ENCODE results near the gene CERS2. TPM values are rescaled to one million over a fixed set of nuclear protein-coding genes. Genes with fewer than 3 reads are reported as not detected.

CERS2 gene
- total and polyA plus RNA-seq, 4 donors, result 212 to 346 (median 278) TPM

DNA sequence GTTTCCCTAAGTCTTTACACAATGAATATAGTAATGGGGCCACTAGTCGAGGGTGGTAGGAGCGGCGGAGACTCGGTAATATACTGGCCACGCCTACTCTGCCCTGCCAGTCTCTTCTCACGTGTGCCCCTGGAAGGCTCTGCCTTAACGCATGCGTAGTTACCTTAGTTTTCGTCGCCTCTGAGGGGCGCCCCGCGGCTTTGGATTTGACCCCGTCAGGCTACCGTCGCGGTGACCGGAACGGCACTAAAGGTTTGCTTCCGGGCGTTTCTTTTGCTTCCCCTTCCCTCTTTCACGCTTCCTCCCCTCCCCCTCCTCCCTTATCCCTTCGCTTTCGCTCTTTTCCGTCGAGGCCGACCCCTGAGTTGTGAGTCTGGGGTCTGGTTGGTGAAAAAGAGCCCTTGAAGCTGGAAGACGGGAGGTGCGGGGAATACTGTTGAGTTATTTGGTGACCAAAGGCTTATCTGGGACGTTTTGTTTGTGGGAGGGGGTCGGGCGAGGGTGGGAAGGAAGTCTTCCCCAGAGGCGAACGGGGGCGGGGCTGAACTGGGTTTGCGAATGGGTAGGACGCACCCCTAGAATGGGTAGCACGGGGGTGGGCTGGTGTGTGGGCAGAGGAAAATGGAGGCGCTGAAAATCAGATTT, 48.4 kb downstream of the CERS2 start, which contains the start of gene SETDB1:
Gene SETDB1, plus strand, starts transcription at position 267 of the 645 bp plus-strand sequence. CDS start 1,352 bp downstream, outside the sequence.
- H3K27ac ChIP-seq (ENCODE audit: low read depth in 1 of 2, low read length in 2 of 2), result peak within 1 kb of the TSS; percentile 54 to 75
- H3K9ac ChIP-seq (ENCODE audit: low read depth in 1 of 2, low read length in 2 of 2), result peak within 1 kb of the TSS; percentile 57 to 74
- H3K36me3 ChIP-seq (ENCODE audit: control insufficient read depth in 4 of 4, insufficient read depth in 3 of 4, low read depth in 1 of 4, low read length in 3 of 4), result peaks cover 7 to 25% (median 19%) of the 10 kb centered on the region in 4 donors
- DNase-seq (ENCODE audit: low spot score), result peak; percentile 87
- TF ChIP-seq EGR1 (IDR thresholded peaks at IDR 0.05; ENCODE audit: low read depth in 2 of 2), result peak; percentile 88 to 95
- TF ChIP-seq HNF4G (IDR thresholded peaks at IDR 0.05), result no peak
- TF ChIP-seq, protein P1, sequence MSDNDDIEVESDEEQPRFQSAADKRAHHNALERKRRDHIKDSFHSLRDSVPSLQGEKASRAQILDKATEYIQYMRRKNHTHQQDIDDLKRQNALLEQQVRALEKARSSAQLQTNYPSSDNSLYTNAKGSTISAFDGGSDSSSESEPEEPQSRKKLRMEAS (IDR thresholded peaks at IDR 0.05), result peak; percentile 97
- no peak for TF ChIP-seq FOXA2 (IDR thresholded peaks at IDR 0.05)
- no peak for TF ChIP-seq FOXA1 (IDR thresholded peaks at IDR 0.05)
- TF ChIP-seq, protein P2, sequence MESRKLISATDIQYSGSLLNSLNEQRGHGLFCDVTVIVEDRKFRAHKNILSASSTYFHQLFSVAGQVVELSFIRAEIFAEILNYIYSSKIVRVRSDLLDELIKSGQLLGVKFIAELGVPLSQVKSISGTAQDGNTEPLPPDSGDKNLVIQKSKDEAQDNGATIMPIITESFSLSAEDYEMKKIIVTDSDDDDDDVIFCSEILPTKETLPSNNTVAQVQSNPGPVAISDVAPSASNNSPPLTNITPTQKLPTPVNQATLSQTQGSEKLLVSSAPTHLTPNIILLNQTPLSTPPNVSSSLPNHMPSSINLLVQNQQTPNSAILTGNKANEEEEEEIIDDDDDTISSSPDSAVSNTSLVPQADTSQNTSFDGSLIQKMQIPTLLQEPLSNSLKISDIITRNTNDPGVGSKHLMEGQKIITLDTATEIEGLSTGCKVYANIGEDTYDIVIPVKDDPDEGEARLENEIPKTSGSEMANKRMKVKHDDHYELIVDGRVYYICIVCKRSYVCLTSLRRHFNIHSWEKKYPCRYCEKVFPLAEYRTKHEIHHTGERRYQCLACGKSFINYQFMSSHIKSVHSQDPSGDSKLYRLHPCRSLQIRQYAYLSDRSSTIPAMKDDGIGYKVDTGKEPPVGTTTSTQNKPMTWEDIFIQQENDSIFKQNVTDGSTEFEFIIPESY (IDR thresholded peaks at IDR 0.05), result peak; percentile 96
- TF ChIP-seq, protein P3, sequence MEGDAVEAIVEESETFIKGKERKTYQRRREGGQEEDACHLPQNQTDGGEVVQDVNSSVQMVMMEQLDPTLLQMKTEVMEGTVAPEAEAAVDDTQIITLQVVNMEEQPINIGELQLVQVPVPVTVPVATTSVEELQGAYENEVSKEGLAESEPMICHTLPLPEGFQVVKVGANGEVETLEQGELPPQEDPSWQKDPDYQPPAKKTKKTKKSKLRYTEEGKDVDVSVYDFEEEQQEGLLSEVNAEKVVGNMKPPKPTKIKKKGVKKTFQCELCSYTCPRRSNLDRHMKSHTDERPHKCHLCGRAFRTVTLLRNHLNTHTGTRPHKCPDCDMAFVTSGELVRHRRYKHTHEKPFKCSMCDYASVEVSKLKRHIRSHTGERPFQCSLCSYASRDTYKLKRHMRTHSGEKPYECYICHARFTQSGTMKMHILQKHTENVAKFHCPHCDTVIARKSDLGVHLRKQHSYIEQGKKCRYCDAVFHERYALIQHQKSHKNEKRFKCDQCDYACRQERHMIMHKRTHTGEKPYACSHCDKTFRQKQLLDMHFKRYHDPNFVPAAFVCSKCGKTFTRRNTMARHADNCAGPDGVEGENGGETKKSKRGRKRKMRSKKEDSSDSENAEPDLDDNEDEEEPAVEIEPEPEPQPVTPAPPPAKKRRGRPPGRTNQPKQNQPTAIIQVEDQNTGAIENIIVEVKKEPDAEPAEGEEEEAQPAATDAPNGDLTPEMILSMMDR (IDR thresholded peaks at IDR 0.05; ENCODE audit: low read depth, low read length, missing input control), result no peak
- peak; percentile 80 to 96 for TF ChIP-seq GABPA (IDR thresholded peaks at IDR 0.05 in 1 of 2, conservative IDR thresholded peaks at IDR 0.05 in 1 of 2)
- peak; percentile 93 for TF ChIP-seq YY1 (IDR thresholded peaks at IDR 0.05)
- peak; percentile 52 to 54 for TF ChIP-seq RAD21 (IDR thresholded peaks at IDR 0.05)
- TF ChIP-seq RXRA (IDR thresholded peaks at IDR 0.05), result peak; percentile 80 to 82
- TF ChIP-seq HNF4A (conservative IDR thresholded peaks at IDR 0.05), result peak; percentile 58 to 62
- peak; percentile 72 for TF ChIP-seq SP1 (IDR thresholded peaks at IDR 0.05)
- peak in 1 of 2 donors; percentile 2 for TF ChIP-seq JUND (IDR thresholded peaks at IDR 0.05)
- peak; percentile 68 for TF ChIP-seq NR2F2 (IDR thresholded peaks at IDR 0.05)
- no peak for TF ChIP-seq TAF1 (conservative IDR thresholded peaks at IDR 0.05)
- TF ChIP-seq, protein P4, sequence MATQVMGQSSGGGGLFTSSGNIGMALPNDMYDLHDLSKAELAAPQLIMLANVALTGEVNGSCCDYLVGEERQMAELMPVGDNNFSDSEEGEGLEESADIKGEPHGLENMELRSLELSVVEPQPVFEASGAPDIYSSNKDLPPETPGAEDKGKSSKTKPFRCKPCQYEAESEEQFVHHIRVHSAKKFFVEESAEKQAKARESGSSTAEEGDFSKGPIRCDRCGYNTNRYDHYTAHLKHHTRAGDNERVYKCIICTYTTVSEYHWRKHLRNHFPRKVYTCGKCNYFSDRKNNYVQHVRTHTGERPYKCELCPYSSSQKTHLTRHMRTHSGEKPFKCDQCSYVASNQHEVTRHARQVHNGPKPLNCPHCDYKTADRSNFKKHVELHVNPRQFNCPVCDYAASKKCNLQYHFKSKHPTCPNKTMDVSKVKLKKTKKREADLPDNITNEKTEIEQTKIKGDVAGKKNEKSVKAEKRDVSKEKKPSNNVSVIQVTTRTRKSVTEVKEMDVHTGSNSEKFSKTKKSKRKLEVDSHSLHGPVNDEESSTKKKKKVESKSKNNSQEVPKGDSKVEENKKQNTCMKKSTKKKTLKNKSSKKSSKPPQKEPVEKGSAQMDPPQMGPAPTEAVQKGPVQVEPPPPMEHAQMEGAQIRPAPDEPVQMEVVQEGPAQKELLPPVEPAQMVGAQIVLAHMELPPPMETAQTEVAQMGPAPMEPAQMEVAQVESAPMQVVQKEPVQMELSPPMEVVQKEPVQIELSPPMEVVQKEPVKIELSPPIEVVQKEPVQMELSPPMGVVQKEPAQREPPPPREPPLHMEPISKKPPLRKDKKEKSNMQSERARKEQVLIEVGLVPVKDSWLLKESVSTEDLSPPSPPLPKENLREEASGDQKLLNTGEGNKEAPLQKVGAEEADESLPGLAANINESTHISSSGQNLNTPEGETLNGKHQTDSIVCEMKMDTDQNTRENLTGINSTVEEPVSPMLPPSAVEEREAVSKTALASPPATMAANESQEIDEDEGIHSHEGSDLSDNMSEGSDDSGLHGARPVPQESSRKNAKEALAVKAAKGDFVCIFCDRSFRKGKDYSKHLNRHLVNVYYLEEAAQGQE (IDR thresholded peaks at IDR 0.05), result peak; percentile 72
- TF ChIP-seq, protein P5, sequence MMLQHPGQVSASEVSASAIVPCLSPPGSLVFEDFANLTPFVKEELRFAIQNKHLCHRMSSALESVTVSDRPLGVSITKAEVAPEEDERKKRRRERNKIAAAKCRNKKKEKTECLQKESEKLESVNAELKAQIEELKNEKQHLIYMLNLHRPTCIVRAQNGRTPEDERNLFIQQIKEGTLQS (IDR thresholded peaks at IDR 0.05), result peak; percentile 74
- H3K4me1 ChIP-seq (ENCODE audit: control insufficient read depth in 4 of 4, insufficient read depth in 4 of 4, low read length in 3 of 4), result peaks cover 3 to 15% (median 12%) of the 10 kb centered on the region in 4 donors
- under 1% methylated on average over 39 of the region's 39 CpGs for WGBS
- H3K4me3 ChIP-seq (ENCODE audit: low read depth in 1 of 3, low read length in 3 of 3), result peak within 1 kb of the TSS; percentile 73 to 94 (median 86)
- H3K27me3 ChIP-seq (ENCODE audit: control insufficient read depth in 4 of 4, insufficient read depth in 4 of 4, low read length in 3 of 4), result no peaks in the 10 kb centered on the region
- no peaks in the 10 kb centered on the region for H3K9me3 ChIP-seq (ENCODE audit: control insufficient read depth in 4 of 4, low read length in 3 of 4)

All from liver (tissue), 9 donors.